GM18867 (cell line): Measurements from ENCODE around the gene TM4SF18.
A peak's percentile ranks its signal among the peaks of the same experiment; 100 is the strongest.

Source experiments
- ATAC-seq: cut with Tn5 transposase; IDR thresholded peaks from one replicate; pipeline ENCODE4 v1.9.1; 2021; ENCODE audit warnings: mild to moderate bottlenecking, moderate library complexity; ENCODE audit not compliant: unreplicated experiment

Gene TM4SF18

DNA sequence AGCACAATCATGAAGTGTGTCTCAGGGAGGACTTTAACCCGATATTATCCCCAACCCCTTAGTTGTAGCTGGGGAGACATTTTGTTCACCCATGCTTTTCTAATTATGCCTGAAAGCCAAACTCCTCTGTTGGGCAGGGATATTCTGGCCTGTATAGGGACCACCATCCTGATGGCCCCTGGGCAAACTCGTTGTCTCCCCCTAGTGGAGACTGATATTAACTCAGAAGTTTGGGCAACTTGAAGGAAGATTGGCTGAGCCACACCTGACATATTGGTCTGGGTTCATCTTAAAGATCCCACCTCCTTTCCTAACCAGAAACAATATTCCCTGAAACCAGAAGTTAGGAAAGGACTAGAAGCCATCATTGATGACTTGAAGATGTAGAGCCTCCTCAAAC lies 42.3 kb downstream of the TM4SF18 start:
- ATAC-seq: no peak

GRCh38 chr3:149288655-149289054 lies 44.8 kb downstream of the TM4SF18 start:
- no peak for ATAC-seq

DNA sequence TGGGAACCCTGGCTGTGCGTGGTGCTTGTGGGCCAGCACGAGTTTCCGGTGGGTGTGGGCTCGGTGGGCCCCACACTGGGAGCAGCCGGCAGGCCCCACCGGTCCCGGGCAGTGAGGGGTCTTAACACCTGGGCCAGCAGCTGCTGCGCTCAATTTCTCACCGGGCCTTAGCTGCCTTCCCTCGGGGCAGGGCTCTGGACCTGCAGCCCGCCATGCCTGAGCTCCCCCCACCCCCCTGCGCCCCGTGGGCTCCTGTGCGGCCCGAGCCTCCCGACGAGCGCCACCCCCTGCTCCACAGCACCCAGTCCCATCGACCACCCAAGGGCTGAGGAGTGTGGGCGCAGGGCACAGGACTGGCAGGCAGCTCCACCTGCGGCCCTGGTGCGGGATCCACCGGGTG lies 49.4 kb downstream of the TM4SF18 start:
- no peak for ATAC-seq

DNA sequence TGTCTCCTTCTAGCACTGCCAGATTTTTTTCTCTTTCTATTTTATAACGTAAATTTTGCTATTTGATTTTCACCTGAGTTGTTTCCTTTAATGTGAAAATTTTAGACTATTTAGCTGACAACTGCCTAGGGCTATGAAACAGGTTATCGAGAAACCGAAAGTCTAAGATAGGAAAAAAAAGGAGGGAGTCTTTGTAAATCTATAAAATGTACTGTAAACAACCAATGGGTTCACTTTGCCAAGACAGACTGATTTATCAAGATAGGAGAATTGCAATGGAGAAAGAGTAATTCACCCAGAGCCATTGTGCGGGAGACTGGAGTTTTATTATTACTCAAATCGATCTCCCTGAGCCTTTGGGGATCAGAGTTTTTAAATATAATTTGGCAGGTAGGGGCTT lies 50.0 kb downstream of the TM4SF18 start:
- ATAC-seq: no peak

DNA sequence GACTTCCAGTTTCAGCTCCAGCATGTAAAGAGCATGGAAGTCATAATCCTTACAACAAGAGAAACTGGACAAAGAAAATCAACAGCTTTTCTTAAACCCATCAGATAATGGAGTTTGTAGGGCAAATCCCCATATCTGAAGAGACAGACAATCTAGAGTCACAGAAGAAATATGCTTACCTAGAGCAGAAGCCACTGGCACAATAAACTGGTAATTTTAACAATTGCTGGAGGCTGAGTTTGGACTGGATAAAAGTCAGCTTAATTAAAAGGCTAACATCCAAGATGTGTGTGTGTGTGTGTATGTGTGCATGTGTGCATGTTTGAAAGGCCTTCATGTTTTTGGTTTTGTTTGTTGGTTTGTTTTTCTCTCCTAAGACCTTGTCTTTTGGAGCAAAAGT lies 50.6 kb downstream of the TM4SF18 start:
- no peak for ATAC-seq

DNA sequence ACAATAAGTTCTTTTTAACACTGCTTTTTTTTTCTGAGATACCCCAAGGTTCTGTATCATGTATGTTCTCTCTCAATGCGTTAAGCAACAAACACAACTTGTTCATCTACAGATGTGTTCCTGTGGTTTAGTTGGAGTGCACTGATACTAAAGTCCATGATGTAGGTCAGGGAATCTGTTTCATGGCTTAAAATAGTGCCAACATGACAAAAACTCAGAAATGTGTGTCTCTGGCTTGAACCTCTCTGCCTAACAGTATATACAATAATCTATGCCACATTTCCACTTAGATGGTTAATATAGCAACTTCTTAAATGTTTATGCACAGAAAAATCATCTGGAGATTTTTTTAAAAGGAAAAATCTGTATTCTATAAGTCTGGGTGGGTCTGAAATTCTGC lies 51.1 kb downstream of the TM4SF18 start:
- no peak for ATAC-seq

GRCh38 chr3:149280671-149281349 lies 52.6 kb downstream of the TM4SF18 start:
- peak; percentile 81 for ATAC-seq

DNA sequence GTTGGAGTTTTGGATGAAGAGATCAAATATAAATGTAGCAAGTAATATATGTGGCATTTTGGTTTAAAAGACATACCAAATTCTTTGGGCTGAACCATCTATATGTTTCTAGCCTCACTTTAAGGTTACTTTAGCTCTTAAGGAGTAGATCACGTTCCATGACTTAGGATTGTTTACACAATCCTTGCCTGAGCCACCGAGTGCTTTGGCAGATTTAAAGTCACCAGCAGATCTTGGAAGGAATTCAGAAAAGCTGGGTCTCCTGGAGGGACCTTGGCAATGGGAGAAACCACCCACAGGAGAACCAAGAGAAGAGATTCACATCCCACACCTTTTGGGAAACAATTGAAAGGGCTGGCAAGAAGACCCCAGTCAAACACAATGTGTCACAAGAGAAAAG lies 54.5 kb downstream of the TM4SF18 start:
- no peak for ATAC-seq

- ATAC-seq: peak; percentile 65
Observed at GRCh38 chr3:149277331-149277813, 56.1 kb downstream of the TM4SF18 start.

GRCh38 chr3:149276619-149277018 lies 56.8 kb downstream of the TM4SF18 start:
- ATAC-seq: no peak

GRCh38 chr3:149274220-149274619 lies 59.2 kb downstream of the TM4SF18 start:
- no peak for ATAC-seq

- ATAC-seq: peak; percentile 77
Observed at GRCh38 chr3:149273096-149273751, 60.2 kb downstream of the TM4SF18 start.

GRCh38 chr3:149271669-149272068 lies 61.8 kb downstream of the TM4SF18 start:
- no peak for ATAC-seq

GRCh38 chr3:149270180-149270579 lies 63.3 kb downstream of the TM4SF18 start:
- no peak for ATAC-seq

GRCh38 chr3:149269687-149270086 lies 63.7 kb downstream of the TM4SF18 start:
- no peak for ATAC-seq
